SK-N-SH (cell line): ENCODE data around the gene SEC14L2. TPM values are rescaled to one million over a fixed set of nuclear protein-coding genes. Genes with fewer than 3 reads are reported as not detected.

Experiments used
- CTCF ChIA-PET: fragments of 300-600, 350-600 bp; formaldehyde crosslinking; extraction: SDS; loops from one replicate; lab custom pipeline; 2021; lab: Yijun Ruan, JAX
- POLR2A ChIA-PET: fragments of 350-600 bp; sonication (Branson Sonifier 250); formaldehyde crosslinking; extraction: SDS; loops from one replicate; lab custom pipeline; 2020; ENCODE audit warnings: antibody characterized with exemption, inconsistent platforms; lab: Yijun Ruan, JAX
- DNase-seq: peaks from one replicate; pipeline ENCODE4 v3.0.0; 2012
- H2AFZ ChIP-seq: fragments of 200-600 bp; sonication (generic); 2 replicates; pipeline ENCODE4 v1.8.1; 2016; ENCODE audit warnings: antibody characterized with exemption, mild to moderate bottlenecking, low read depth
- H3F3A ChIP-seq: fragments of 200-600 bp; sonication (generic); replicated peaks from 2 replicates; pipeline ENCODE3; 2016; ENCODE audit warnings: antibody characterized with exemption, mild to moderate bottlenecking; ENCODE audit not compliant: insufficient read depth
- H3K27ac ChIP-seq, 2 experiments: fragments of 200-500 bp in 1 of 2; fragments of 200-600 bp in 1 of 2; sonication (Bioruptor generic) in 1 of 2; sonication (generic), shearing (Covaris generic) in 1 of 2; 2 replicates each; pipeline versions ENCODE4 v1.5.1 to v1.6.1; 2014 to 2016; ENCODE audit warnings: low read depth in 2 of 2, inconsistent platforms in 1 of 2, low read length in 1 of 2, mild to moderate bottlenecking in 1 of 2, mixed read lengths in 1 of 2
- H3K27me3 ChIP-seq: fragments of 200-600 bp; sonication (generic), shearing (Covaris generic); 2 replicates; pipeline ENCODE4 v1.6.1; 2016; ENCODE audit warnings: mixed run types; ENCODE audit not compliant: insufficient read depth
- H3K36me3 ChIP-seq, 2 experiments: fragments of 200-500 bp in 1 of 2; fragments of 200-600 bp in 1 of 2; sonication (Bioruptor generic) in 1 of 2; sonication (generic) in 1 of 2; replicated peaks in 1 of 2; 2 replicates each; pipeline versions ENCODE3 to v1.5.1; 2014 to 2016; ENCODE audit warnings: low read length in 1 of 2, mild to moderate bottlenecking in 1 of 2; ENCODE audit not compliant: insufficient read depth in 2 of 2, control insufficient read depth in 1 of 2
- H3K4me1 ChIP-seq, 2 experiments: fragments of 200-500 bp in 1 of 2; fragments of 200-600 bp in 1 of 2; sonication (Bioruptor generic) in 1 of 2; sonication (generic), shearing (Covaris generic) in 1 of 2; 2 replicates each; pipeline versions ENCODE4 v1.5.1 to v1.6.1; 2014 to 2016; ENCODE audit warnings: low read depth in 1 of 2, low read length in 1 of 2, mixed run types in 1 of 2; ENCODE audit not compliant: insufficient read depth in 2 of 2, control insufficient read depth in 1 of 2
- H3K4me2 ChIP-seq: fragments of 200-600 bp; sonication (generic), shearing (Covaris generic); 2 replicates; pipeline ENCODE4 v1.6.1; 2017; ENCODE audit warnings: mixed run types
- H3K4me3 ChIP-seq, 2 experiments: fragments of 200-500 bp in 1 of 2; fragments of 200-600 bp in 1 of 2; sonication (Bioruptor generic) in 1 of 2; sonication (generic), shearing (Covaris generic) in 1 of 2; 2 replicates each; pipeline versions ENCODE4 v1.5.1 to v1.8.1; 2014 to 2016; ENCODE audit warnings: low read depth in 2 of 2, inconsistent platforms in 1 of 2, low read length in 1 of 2, mild to moderate bottlenecking in 1 of 2, mixed read lengths in 1 of 2, moderate library complexity in 1 of 2
- H3K79me2 ChIP-seq: fragments of 200-600 bp; sonication (generic); 2 replicates; pipeline ENCODE4 v1.8.1; 2017; ENCODE audit warnings: mild to moderate bottlenecking; ENCODE audit not compliant: insufficient read depth
- H3K9ac ChIP-seq: fragments of 200-600 bp; sonication (generic); 2 replicates; pipeline ENCODE4 v1.6.1; 2017; ENCODE audit warnings: mixed run types
- H3K9me2 ChIP-seq: fragments of 200-600 bp; sonication (generic); 2 replicates; pipeline ENCODE4 v1.6.1; 2017; ENCODE audit warnings: mixed run types
- H3K9me3 ChIP-seq: fragments of 200-600 bp; sonication (generic); 2 replicates; pipeline ENCODE4 v1.6.1; 2017; ENCODE audit warnings: mixed run types, mild to moderate bottlenecking, moderate library complexity
- H4K20me1 ChIP-seq: fragments of 200-600 bp; sonication (generic); 2 replicates; pipeline ENCODE4 v1.6.1; 2017; ENCODE audit warnings: mild to moderate bottlenecking, mixed run types; ENCODE audit not compliant: insufficient read depth
- ELF1 ChIP-seq: IDR thresholded peaks from 2 replicates; pipeline ENCODE4 v1.4.0; 2012
- EZH2phosphoT487 ChIP-seq: fragments of 200-600 bp; sonication (generic); IDR thresholded peaks from 2 replicates; pipeline ENCODE4 v1.6.1; 2017; ENCODE audit warnings: low read depth, mixed run types, mild to moderate bottlenecking, antibody characterized with exemption, moderate library complexity, borderline replicate concordance
- FOSL2 ChIP-seq: IDR thresholded peaks from 2 replicates; pipeline ENCODE4 v1.4.0; 2012; ENCODE audit warnings: low read depth, mild to moderate bottlenecking, moderate library complexity, borderline replicate concordance
- FOXJ3 ChIP-seq: sonication (generic); formaldehyde crosslinking; IDR thresholded peaks from 2 replicates; pipeline ENCODE4 v1.5.1; 2020; ENCODE audit warnings: mild to moderate bottlenecking, missing genetic modification reagents
- JUND ChIP-seq: IDR thresholded peaks from 2 replicates; pipeline ENCODE4 v1.4.0; 2012
- MXI1 ChIP-seq: IDR thresholded peaks from 2 replicates; pipeline ENCODE4 v1.6.1; 2012; ENCODE audit warnings: mild to moderate bottlenecking, low read depth, low read length, improper control_type of control experiment
- SIN3A ChIP-seq: IDR thresholded peaks from 2 replicates; pipeline ENCODE4 v1.6.1; 2012; ENCODE audit warnings: low read depth, mild to moderate bottlenecking, low read length, moderate library complexity, borderline replicate concordance
- SMC3 ChIP-seq: IDR thresholded peaks from 2 replicates; pipeline ENCODE4 v1.6.1; 2012; ENCODE audit warnings: low read depth, low read length, improper control_type of control experiment
- TAF1 ChIP-seq: IDR thresholded peaks from 2 replicates; pipeline ENCODE4 v1.6.1; 2012; ENCODE audit warnings: low read depth, mild to moderate bottlenecking, low read length, moderate library complexity, borderline replicate concordance
- WGBS: methylation state at CpG from one replicate; pipeline ENCODE4 v1.1.6; 2017; ENCODE audit warnings: low lambda C conversion rate; 5-methylcytosine and 5-hydroxymethylcytosine counted together
- polyA plus RNA-seq, 3 experiments: library from polyadenylated mRNA; depleted of rRNA; stranded (reverse); fragments of >200 nt; gene quantifications; 2 replicates each; pipeline ENCODE4 v1.2.3, GENCODE V29; 2012
- TF ChIP-seq, protein P1 (sequence below): IDR thresholded peaks from 2 replicates; pipeline ENCODE4; 2012
- TF ChIP-seq, protein P2 (sequence below): fragments of 150-350 bp; IDR thresholded peaks from 2 replicates; pipeline ENCODE4 v1.6.1; 2016; ENCODE audit warnings: mild to moderate bottlenecking, low read depth, low read length
- TF ChIP-seq, protein P3 (sequence below): IDR thresholded peaks from 2 replicates; pipeline ENCODE4 v1.4.0; 2012; ENCODE audit warnings: low read depth, borderline replicate concordance
- TF ChIP-seq, protein P4 (sequence below): IDR thresholded peaks from 2 replicates; pipeline ENCODE4 v1.6.1; 2012; ENCODE audit warnings: mild to moderate bottlenecking, low read depth, low read length, moderate library complexity

The SEC14L2 gene
- polyA plus RNA-seq, 1 of the 3 experiments (the other 2 are of a cell fraction), result 14.0 TPM

DNA sequence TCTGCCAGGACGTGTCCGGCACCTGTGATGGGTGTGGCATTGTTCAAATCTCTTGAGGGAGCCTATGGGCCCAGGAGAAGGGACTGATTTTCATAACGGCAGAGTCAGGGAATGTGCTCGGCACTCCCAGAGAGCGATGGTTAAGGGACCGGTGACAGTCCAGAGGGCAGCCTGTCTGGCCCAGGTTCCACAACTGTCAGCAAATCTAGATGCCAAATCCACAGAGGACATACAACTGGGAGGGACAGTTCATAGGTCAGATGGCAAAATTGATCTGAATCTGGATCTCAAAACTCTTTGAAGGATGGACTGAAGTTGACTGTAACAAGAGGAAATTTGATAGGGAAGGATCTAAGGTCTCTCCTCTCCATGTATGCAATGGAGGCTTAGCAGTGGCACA lies 7.5 kb downstream of the SEC14L2 start:
- CTCF ChIA-PET, result interaction anchor here (1.5 kb wide), 1 partner anchor 14 kb away, joined by 4 read pairs; no protein-coding TSS in a partner anchor
- no peak overlapping the region for H3K27ac ChIP-seq
- DNase-seq, result no peak
- H3K27me3 ChIP-seq, result no peaks in the 10 kb centered on the region
- no peaks in the 10 kb centered on the region for H3K9me2 ChIP-seq
- H3K4me3 ChIP-seq, result no peak overlapping the region
- POLR2A ChIA-PET, result no interaction called here
- peaks cover 11% of the 10 kb centered on the region; the same call in 1 of the 2 replicates for H3K79me2 ChIP-seq
- H3K9me3 ChIP-seq, result no peaks in the 10 kb centered on the region
- TF ChIP-seq, protein P1, sequence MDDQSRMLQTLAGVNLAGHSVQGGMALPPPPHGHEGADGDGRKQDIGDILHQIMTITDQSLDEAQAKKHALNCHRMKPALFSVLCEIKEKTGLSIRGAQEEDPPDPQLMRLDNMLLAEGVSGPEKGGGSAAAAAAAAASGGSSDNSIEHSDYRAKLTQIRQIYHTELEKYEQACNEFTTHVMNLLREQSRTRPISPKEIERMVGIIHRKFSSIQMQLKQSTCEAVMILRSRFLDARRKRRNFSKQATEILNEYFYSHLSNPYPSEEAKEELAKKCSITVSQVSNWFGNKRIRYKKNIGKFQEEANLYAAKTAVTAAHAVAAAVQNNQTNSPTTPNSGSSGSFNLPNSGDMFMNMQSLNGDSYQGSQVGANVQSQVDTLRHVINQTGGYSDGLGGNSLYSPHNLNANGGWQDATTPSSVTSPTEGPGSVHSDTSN, result no peak
- TF ChIP-seq, protein P2, sequence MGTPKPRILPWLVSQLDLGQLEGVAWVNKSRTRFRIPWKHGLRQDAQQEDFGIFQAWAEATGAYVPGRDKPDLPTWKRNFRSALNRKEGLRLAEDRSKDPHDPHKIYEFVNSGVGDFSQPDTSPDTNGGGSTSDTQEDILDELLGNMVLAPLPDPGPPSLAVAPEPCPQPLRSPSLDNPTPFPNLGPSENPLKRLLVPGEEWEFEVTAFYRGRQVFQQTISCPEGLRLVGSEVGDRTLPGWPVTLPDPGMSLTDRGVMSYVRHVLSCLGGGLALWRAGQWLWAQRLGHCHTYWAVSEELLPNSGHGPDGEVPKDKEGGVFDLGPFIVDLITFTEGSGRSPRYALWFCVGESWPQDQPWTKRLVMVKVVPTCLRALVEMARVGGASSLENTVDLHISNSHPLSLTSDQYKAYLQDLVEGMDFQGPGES, result no peak
- no peak for TF ChIP-seq MXI1
- no peak for TF ChIP-seq ELF1
- no peak for TF ChIP-seq EZH2phosphoT487
- TF ChIP-seq, protein P3, sequence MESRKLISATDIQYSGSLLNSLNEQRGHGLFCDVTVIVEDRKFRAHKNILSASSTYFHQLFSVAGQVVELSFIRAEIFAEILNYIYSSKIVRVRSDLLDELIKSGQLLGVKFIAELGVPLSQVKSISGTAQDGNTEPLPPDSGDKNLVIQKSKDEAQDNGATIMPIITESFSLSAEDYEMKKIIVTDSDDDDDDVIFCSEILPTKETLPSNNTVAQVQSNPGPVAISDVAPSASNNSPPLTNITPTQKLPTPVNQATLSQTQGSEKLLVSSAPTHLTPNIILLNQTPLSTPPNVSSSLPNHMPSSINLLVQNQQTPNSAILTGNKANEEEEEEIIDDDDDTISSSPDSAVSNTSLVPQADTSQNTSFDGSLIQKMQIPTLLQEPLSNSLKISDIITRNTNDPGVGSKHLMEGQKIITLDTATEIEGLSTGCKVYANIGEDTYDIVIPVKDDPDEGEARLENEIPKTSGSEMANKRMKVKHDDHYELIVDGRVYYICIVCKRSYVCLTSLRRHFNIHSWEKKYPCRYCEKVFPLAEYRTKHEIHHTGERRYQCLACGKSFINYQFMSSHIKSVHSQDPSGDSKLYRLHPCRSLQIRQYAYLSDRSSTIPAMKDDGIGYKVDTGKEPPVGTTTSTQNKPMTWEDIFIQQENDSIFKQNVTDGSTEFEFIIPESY, result no peak
- no peak for TF ChIP-seq FOXJ3 (CRISPR knock-in tag)
- TF ChIP-seq SMC3, result no peak
- no peak for TF ChIP-seq TAF1
- TF ChIP-seq JUND, result no peak
- 85% methylated on average over 2 of the region's 6 CpGs for WGBS
- no peaks in the 10 kb centered on the region for H4K20me1 ChIP-seq
- H3K4me2 ChIP-seq, result no peak overlapping the region
- no peaks in the 10 kb centered on the region; a peak in 1 of 4 replicates for H3K4me1 ChIP-seq
- peaks cover 8% of the 10 kb centered on the region for H3F3A ChIP-seq
- no peak overlapping the region for H3K9ac ChIP-seq
- H3K36me3 ChIP-seq, result peaks cover 3 to 25% of the 10 kb centered on the region in 2 experiments
- H2AFZ ChIP-seq, result no peak overlapping the region

DNA sequence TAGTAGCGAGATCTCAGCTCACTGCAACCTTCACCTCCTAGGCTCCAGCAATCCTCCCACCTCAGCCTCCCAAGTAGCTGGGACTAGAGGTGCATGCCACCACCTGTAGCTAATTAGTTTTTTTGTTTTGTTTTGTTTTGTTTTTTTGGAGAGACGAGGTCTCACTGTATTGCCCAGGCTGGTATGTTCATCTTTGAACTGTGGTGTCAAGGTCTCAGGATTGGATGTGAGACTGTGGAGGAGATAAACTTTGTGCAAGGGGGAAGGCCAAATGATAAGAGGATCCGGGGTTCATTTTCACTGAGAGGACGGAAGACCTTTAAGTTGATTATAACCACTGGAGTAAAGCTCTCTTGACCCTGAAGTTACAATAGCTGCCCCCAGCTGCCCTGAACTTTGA lies 8.9 kb downstream of the SEC14L2 start:
- ChIA-PET POLR2A (interaction anchor here (0.7 kb wide), 1 partner anchor 8 kb away, joined by 3 read pairs; no protein-coding TSS in a partner anchor), CTCF (interaction anchor here (1.4 to 1.5 kb wide), 3 partner anchors 15 to 18 kb away, joined by 4 to 5 read pairs (median 4); partner anchors contain the start of gene RNF215)
- Histone ChIP-seq H3K27me3 (no peaks in the 10 kb centered on the region), H3K9me2 (no peaks in the 10 kb centered on the region), H2AFZ (no peak overlapping the region), H3K27ac (no peak overlapping the region), H3K36me3 (peaks cover 8 to 25% of the 10 kb centered on the region in 2 experiments), H3K9me3 (no peaks in the 10 kb centered on the region), H3K4me1 (no peaks in the 10 kb centered on the region; a peak in 1 of 4 replicates), H3F3A (peaks cover 8% of the 10 kb centered on the region), H3K4me3 (no peak overlapping the region), H3K4me2 (no peak overlapping the region), H4K20me1 (no peaks in the 10 kb centered on the region), H3K79me2 (0 out of 2 replicates have a peak, but pooled peaks cover 3% of the 10 kb centered on the region), H3K9ac (no peak overlapping the region)
- TF ChIP-seq, protein P4, sequence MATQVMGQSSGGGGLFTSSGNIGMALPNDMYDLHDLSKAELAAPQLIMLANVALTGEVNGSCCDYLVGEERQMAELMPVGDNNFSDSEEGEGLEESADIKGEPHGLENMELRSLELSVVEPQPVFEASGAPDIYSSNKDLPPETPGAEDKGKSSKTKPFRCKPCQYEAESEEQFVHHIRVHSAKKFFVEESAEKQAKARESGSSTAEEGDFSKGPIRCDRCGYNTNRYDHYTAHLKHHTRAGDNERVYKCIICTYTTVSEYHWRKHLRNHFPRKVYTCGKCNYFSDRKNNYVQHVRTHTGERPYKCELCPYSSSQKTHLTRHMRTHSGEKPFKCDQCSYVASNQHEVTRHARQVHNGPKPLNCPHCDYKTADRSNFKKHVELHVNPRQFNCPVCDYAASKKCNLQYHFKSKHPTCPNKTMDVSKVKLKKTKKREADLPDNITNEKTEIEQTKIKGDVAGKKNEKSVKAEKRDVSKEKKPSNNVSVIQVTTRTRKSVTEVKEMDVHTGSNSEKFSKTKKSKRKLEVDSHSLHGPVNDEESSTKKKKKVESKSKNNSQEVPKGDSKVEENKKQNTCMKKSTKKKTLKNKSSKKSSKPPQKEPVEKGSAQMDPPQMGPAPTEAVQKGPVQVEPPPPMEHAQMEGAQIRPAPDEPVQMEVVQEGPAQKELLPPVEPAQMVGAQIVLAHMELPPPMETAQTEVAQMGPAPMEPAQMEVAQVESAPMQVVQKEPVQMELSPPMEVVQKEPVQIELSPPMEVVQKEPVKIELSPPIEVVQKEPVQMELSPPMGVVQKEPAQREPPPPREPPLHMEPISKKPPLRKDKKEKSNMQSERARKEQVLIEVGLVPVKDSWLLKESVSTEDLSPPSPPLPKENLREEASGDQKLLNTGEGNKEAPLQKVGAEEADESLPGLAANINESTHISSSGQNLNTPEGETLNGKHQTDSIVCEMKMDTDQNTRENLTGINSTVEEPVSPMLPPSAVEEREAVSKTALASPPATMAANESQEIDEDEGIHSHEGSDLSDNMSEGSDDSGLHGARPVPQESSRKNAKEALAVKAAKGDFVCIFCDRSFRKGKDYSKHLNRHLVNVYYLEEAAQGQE, result no peak
- TF ChIP-seq FOSL2, result no peak
- TF ChIP-seq SIN3A, result no peak
- 71% methylated on average over 4 of the region's 4 CpGs for WGBS
- DNase-seq, result no peak
